ENCODE results near the gene CSK.
A peak's percentile ranks its signal among the peaks of the same experiment; 100 is the strongest.
"Not testable (repeated sequence)": the region's sequence is repeated elsewhere in the genome, so short reads cannot be mapped to it uniquely, and the experiment has no call there.

Gene CSK

DNA sequence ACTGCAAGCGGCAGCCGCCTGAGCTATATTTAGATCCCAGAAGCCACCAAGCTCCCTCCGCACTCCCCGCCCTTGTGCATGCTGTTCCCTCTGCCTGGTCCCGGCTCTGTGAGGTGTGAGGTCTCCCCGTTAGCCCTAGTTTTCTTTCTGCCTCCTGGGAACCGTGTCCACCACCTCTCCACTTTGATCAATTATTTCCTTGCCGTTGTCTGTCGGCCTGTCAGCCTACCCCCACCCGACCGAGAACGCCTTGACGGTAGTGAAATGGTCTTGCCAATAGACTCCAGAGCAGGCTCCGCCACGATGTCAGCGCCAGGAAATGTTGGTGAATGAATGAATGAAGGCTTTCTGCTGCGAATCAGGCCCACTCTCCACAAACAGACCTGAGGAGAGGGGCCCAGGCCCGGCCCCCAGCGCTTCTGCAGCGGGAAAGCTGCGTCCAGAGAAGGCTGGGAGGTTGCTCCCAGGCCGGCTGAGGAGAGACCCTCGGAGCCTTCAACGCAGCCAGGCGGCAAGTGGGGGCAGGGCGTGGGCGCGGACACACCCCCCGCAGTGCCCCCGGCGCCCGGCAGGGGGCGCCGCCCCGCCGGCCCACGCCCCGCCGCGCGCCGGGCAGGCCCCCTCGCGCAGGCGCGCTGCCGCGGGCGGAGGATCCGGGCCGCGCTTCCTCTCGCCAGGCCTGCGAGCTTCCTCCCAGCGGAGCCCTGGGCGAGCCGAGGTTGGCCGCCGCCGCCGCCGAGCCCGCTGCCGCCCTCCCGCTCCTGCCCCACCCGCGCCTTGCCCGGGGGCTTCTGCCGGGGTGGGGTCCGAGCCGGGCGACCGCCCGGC lies at the start of gene CSK:
TSS of gene CSK (plus strand) at position 650 of the 828 bp plus-strand sequence. CDS start 16,218 bp downstream, outside the sequence.
- peak; percentile 27 for DNase-seq

GRCh38 chr15:74732846-74733245 lies 49.0 kb upstream of the CSK start:
- DNase-seq: no peak

DNA sequence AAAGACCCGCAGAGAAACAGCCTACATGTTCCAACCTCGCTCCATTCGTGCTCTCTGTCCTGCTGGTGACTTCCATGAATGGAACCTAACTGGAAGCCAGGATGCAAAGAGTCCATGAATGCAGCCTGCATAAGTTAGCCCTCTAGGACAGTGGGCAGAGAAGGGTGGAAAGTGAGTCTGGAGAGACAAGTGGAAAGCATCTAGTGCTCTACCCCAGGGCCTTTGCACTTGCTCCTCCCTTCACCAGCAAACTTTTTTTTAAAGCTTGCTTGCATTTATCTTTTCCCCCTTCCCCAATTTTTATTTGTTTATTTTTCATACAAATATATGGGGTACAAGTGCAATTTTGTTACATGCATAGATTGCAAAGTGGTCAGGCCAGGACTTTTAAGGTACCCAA lies 48.6 kb upstream of the CSK start:
- no peak for DNase-seq

- DNase-seq: no peak
These were observed 46.6 kb upstream of the CSK start for GRCh38 chr15:74735305-74735704.

- not testable (repeated sequence) for DNase-seq
These were observed 43.6 kb upstream of the CSK start for GRCh38 chr15:74738239-74738638.

DNA sequence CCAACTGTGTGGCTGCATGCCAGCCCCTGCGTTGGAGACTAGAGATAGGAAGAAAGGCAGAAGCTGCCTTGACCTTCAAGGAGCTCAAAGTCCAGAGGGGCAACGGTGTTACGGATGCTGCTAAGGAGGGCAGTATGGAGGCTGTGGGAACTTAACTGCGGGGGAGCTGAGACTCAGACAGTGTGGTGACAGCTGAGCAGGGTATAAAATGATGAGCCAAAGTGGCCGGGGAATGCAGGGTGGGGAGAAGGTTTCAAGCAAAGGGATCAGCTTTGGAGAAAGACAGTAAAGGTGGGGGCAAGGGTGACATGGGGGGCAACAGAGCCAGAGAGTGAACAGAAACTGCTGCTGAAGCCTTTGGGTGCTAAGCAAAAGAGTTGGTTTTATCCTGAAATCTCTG lies 39.5 kb upstream of the CSK start:
- DNase-seq: no peak

GRCh38 chr15:74746389-74746788 lies 35.5 kb upstream of the CSK start:
- DNase-seq: no peak

GRCh38 chr15:74748322-74748946 lies 33.4 kb upstream of the CSK start, which contains the start of gene CYP1A2:
Gene CYP1A2 (plus strand): TSS chr15:74748845. CDS start chr15:74749739, 894 bp downstream.
- no peak for DNase-seq

GRCh38 chr15:74749832-74750231 lies 32.0 kb upstream of the CSK start:
- DNase-seq: no peak

DNA sequence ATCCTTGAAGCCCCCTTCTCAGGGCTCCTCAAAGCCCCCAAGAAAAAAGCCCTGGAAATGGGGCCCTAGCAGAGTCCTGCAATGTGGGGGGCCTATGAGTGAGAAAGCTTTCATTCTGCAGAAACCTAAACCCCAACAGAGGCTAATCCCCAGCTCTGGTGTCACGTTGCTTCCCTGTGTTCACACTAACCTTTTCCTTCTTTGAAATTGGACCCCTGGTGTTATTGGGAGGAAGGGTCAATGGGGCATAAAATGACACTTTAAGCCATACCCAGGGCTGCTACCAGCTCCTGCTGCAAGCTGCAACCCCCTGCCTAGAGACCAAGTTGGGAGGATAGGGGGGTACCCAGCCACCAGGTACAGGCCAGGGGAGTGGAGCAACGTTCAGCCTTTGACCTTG lies 31.1 kb upstream of the CSK start:
- no peak for DNase-seq

DNA sequence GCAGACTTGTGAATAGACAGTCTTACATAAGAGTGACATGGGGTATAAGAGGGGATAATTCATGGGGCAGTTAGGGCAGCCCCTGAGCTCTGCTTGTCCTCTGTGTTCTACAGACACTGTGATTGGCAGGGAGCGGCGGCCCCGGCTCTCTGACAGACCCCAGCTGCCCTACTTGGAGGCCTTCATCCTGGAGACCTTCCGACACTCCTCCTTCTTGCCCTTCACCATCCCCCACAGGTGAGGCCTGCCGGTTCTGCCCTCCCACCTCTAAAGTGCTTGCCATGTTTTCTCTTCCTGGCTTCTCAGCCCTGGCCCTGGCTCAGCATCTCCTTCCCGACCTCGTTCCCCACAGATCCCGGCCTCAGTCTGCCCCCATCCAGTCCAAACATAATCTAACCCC lies 29.9 kb upstream of the CSK start:
- DNase-seq: no peak

- no peak for DNase-seq
These were observed 29.3 kb upstream of the CSK start for GRCh38 chr15:74752531-74752930.

DNA sequence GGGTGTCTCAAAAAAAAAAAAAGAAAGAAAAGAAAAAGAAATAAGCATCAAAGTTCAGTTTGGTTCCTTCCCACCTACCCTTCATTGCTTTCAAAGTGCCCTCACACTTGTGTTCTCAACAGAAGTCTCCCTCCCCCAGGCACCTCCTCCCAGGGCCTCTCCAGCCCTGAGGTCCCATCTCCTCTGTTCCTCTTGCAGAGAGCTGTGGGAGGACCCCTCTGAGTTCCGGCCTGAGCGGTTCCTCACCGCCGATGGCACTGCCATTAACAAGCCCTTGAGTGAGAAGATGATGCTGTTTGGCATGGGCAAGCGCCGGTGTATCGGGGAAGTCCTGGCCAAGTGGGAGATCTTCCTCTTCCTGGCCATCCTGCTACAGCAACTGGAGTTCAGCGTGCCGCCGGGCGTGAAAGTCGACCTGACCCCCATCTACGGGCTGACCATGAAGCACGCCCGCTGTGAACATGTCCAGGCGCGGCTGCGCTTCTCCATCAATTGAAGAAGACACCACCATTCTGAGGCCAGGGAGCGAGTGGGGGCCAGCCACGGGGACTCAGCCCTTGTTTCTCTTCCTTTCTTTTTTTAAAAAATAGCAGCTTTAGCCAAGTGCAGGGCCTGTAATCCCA lies 27.2 kb upstream of the CSK start:
- no peak for DNase-seq

GRCh38 chr15:74758736-74759135 lies 23.1 kb upstream of the CSK start:
- DNase-seq: no peak

DNA sequence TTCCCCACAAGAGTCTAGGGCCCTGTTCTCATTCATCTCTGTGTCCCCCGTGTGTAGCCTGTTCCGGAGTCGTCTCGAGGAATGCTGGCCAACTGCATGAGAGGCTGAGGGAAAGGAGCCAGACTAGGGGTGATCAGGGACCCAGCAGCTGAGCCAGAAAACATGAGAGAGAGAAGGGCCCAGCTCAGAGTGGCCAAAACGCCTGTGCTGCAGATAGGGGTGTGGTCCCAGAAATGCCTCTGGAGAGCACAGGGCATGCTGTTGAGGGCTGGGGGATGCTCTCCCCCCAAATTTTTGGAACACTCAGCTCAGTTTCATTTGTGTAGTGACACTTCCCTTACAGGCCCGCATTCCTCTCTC lies 19.1 kb upstream of the CSK start:
- DNase-seq: no peak

DNA sequence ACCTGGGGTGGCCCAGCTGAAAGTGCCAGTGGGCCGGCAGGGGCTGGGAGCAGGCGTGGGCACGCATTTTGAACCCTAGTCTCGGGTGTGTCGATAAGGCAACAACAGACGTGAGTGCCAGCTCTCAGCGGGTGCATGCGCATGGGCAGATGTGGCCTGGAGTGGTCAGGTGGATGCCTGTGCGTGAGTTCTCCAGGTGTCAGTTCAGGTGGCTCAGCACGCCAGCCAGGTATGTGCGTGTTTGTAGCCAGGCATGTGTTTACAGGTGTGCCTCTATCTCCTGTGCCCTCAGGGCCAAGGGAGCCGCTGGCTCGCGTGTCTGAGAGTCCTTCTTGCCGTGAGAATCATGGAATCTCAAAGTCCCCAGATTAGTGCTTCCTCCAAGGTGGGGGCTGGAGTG lies 18.5 kb upstream of the CSK start:
- peak; percentile 25 for DNase-seq

- DNase-seq: no peak
These were observed 14.4 kb upstream of the CSK start for GRCh38 chr15:74767167-74768098.

DNA sequence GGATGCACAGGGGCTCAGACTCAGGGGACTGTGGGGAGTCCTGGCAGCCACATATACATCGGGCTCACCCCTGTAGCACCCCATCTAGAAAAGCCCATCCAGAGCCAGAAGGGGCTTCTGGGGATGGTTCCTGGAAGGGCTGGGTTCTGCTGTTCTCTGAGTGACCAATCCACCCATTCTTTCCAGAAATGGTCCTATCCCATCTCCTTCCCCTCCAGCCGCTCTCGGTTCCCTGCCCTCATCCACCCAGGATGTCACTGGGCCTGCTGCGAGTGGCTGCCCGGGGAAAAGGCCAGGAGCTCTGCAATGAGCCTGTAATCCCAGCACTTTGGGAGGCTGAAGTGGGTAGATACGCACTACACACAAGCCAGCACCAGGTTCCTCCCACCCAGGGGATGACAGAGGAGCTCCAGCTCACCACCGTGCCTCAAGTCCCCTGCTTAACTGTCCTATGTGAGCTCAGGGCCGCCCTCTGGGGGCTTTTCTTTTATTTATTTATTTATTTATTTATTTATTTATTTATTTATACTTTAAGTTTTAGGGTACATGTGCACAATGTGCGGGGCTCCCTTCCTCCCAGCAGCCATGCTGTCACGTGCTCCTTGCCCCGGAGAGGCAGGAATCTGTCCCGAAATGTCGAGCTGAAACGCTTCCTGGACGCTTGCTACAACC lies 13.6 kb upstream of the CSK start:
- no peak for DNase-seq

GRCh38 chr15:74768771-74769342 lies 13.0 kb upstream of the CSK start:
- DNase-seq: peak; percentile 2

GRCh38 chr15:74769463-74770025 lies 12.3 kb upstream of the CSK start:
- peak; percentile 18 for DNase-seq

DNA sequence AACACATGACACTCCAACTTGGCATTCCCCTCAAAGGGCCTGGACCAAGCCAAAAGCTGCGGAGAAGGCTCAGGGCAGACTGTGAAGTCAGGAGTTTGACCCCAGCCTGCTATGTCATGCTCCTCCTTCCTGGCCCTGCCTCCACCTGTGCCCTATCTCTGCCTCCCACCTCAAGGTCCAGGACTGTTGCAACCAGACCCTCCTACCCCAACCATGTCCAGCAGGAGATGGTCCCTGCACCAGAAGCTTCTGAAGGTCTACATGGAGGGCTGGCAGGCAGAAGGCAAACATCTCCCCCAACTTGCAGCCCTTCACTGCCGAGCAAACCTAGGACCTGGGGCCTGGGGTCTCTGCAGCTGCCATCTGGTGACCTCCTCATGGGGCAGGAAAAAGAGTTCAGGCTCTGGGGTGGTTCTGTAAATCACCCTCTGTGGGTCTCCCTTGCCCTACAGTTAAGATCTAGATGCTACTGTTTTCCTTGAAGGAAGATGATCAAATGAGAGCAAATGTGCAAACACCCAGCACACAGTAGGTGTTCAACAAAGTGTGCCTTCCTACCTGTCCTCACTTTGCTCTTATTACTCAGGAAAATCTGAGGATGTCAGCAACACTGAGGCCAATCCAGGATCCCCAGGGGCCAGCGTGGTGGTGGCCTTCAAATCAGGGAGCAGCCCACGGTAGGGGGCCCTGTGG lies 11.5 kb upstream of the CSK start:
- DNase-seq: no peak
